A673 (cell line): Measurements from ENCODE around the gene ATP2B3.

Experiments used
- EZH2 ChIP-seq: fragments of 200-600 bp; sonication (generic); IDR thresholded peaks from 2 replicates; pipeline ENCODE4 v1.6.1; 2017; ENCODE audit warnings: borderline replicate concordance, low read depth, mild to moderate bottlenecking, mixed read lengths, antibody characterized with exemption, low read length; ENCODE audit not compliant: poor library complexity, severe bottlenecking
- TF ChIP-seq, protein P1 (sequence below): fragments of 300-800, 200-600 bp; sonication (generic); conservative IDR thresholded peaks from 2 replicates; pipeline ENCODE4 v1.5.1; 2017; ENCODE audit warnings: low read depth, mild to moderate bottlenecking, antibody characterized with exemption, low read length, moderate library complexity, mixed read lengths

DNA sequence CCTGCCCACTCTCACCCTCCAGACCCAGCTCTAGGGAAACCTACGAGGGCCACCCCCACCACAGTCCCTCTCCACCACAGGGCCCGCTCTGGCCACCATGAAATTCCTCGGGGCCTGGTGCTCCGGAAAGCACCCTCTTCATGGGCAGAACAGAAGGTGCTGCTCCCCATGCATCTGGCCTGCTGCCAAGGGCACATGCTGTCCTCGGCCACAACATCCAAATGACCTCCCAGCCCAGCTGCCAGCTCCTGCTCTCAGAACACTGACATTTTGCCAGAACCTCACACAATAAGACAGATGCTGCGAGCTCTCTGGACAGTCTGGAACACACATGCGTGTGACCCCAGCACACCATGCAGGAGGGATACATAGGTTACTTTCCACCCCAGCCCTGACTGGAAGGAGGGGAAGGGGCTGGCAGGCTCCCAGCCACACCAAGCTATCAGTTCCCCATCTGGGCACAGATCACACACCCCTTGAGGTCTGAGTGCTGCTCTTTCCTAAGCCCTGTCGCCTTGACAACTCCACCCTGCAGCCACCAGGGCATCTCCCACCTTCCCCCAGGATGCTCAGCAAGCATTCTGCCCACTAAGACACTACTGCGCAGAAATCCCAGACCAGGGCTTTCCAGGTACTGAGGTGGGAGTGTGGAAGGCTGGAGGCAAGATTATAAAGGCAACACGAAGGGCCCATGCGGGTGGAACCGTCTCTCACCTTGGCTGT is 75.7 kb downstream of the ATP2B3 start:
- TF ChIP-seq, protein P1, sequence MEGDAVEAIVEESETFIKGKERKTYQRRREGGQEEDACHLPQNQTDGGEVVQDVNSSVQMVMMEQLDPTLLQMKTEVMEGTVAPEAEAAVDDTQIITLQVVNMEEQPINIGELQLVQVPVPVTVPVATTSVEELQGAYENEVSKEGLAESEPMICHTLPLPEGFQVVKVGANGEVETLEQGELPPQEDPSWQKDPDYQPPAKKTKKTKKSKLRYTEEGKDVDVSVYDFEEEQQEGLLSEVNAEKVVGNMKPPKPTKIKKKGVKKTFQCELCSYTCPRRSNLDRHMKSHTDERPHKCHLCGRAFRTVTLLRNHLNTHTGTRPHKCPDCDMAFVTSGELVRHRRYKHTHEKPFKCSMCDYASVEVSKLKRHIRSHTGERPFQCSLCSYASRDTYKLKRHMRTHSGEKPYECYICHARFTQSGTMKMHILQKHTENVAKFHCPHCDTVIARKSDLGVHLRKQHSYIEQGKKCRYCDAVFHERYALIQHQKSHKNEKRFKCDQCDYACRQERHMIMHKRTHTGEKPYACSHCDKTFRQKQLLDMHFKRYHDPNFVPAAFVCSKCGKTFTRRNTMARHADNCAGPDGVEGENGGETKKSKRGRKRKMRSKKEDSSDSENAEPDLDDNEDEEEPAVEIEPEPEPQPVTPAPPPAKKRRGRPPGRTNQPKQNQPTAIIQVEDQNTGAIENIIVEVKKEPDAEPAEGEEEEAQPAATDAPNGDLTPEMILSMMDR, result no peak
- no peak for TF ChIP-seq EZH2
